RWPE2 (cell line): ENCODE data around the gene EPN2.

Experiments
- ATAC-seq: fragments of 200-7000 bp; cut with Tn5 transposase; 3 replicates; pipeline ENCODE4 v1.9.1; 2021; ENCODE audit warnings: low read depth
- DNase-seq: peaks from one replicate; pipeline ENCODE4 v3.0.0-alpha.2; 2020; ENCODE audit warnings: low spot score
- H3K27ac ChIP-seq: fragments of 450-650 bp; 2 replicates; pipeline ENCODE4 v1.5.1; 2017; ENCODE audit warnings: mild to moderate bottlenecking; ENCODE audit not compliant: poor library complexity, severe bottlenecking
- H3K27me3 ChIP-seq: fragments of 250-450 bp; sonication (Bioruptor Pico); 2 replicates; pipeline ENCODE4 v1.5.1; 2021; ENCODE audit warnings: mild to moderate bottlenecking, moderate library complexity; ENCODE audit not compliant: insufficient read depth, poor library complexity, severe bottlenecking
- H3K36me3 ChIP-seq: fragments of 250-450 bp; sonication (Bioruptor Pico); 2 replicates; pipeline ENCODE4 v1.5.1; 2020; ENCODE audit warnings: low read depth, mild to moderate bottlenecking, moderate library complexity
- H3K4me1 ChIP-seq: fragments of 250-450 bp; sonication (Bioruptor Pico); 2 replicates; pipeline ENCODE4 v1.5.1; 2021; ENCODE audit warnings: mild to moderate bottlenecking, moderate library complexity; ENCODE audit not compliant: insufficient read depth, poor library complexity, severe bottlenecking
- H3K4me3 ChIP-seq: fragments of 250-450 bp; sonication (Bioruptor Pico); 2 replicates; pipeline ENCODE4 v1.5.1; 2021; ENCODE audit warnings: mild to moderate bottlenecking, moderate library complexity; ENCODE audit not compliant: severe bottlenecking
- H3K9me3 ChIP-seq: fragments of 250-450 bp; sonication (Bioruptor Pico); 2 replicates; pipeline ENCODE4 v1.5.1; 2021; ENCODE audit warnings: mild to moderate bottlenecking, moderate library complexity; ENCODE audit not compliant: severe bottlenecking
- CTCF ChIP-seq: fragments of 450-650 bp; IDR thresholded peaks from one replicate; pipeline ENCODE4 v1.5.1; 2017; ENCODE audit warnings: mild to moderate bottlenecking, moderate library complexity; ENCODE audit not compliant: poor library complexity, severe bottlenecking

The EPN2 gene

GRCh38 chr17:19363460-19364035 is 126.4 kb downstream of the EPN2 start:
- DNase-seq (peak; percentile 23), ATAC-seq (no peak)
- no peaks in the 10 kb centered on the region for H3K9me3 ChIP-seq
- no peaks in the 10 kb centered on the region for H3K4me1 ChIP-seq
- H3K27ac ChIP-seq = no peak overlapping the region
- H3K36me3 ChIP-seq = no peaks in the 10 kb centered on the region
- TF ChIP-seq CTCF = no peak
- H3K4me3 ChIP-seq = no peak overlapping the region
- H3K27me3 ChIP-seq = no peaks in the 10 kb centered on the region

- H3K9me3 ChIP-seq = no peaks in the 10 kb centered on the region
Observed at GRCh38 chr17:19364699-19365498, 127.7 kb downstream of the EPN2 start.

GRCh38 chr17:19365499-19365817 is 128.3 kb downstream of the EPN2 start:
- ATAC-seq = no peak
- Histone ChIP-seq H3K36me3 (no peaks in the 10 kb centered on the region), H3K27ac (no peak overlapping the region), H3K9me3 (no peaks in the 10 kb centered on the region), H3K27me3 (no peaks in the 10 kb centered on the region), H3K4me1 (no peaks in the 10 kb centered on the region), H3K4me3 (no peak overlapping the region)
- peak; percentile 53 for DNase-seq
- TF ChIP-seq CTCF = no peak

More at GRCh38 chr17:19364699-19365498, 127.7 kb downstream of the EPN2 start:
- TF ChIP-seq CTCF = no peak
- Histone ChIP-seq H3K4me1 (no peaks in the 10 kb centered on the region), H3K36me3 (no peaks in the 10 kb centered on the region), H3K27me3 (no peaks in the 10 kb centered on the region), H3K4me3 (no peak overlapping the region), H3K27ac (no peak overlapping the region)
- ATAC-seq = no peak
- peak; percentile 45 for DNase-seq

- no peaks in the 10 kb centered on the region for H3K27me3 ChIP-seq
- no peaks in the 10 kb centered on the region for H3K36me3 ChIP-seq
- peak; percentile 27 for DNase-seq
- no peak overlapping the region for H3K27ac ChIP-seq
- no peak overlapping the region for H3K4me3 ChIP-seq
- TF ChIP-seq CTCF = no peak
- no peak for ATAC-seq
- no peaks in the 10 kb centered on the region for H3K4me1 ChIP-seq
- no peaks in the 10 kb centered on the region for H3K9me3 ChIP-seq
Observed at GRCh38 chr17:19365833-19366636, 128.9 kb downstream of the EPN2 start.
